ENCODE results near the gene KRT71. TPM values are rescaled to one million over a fixed set of nuclear protein-coding genes. Genes with fewer than 3 reads are reported as not detected.

KRT71 gene
- total RNA-seq, 1 experiment from 2014 or later = not detected

DNA sequence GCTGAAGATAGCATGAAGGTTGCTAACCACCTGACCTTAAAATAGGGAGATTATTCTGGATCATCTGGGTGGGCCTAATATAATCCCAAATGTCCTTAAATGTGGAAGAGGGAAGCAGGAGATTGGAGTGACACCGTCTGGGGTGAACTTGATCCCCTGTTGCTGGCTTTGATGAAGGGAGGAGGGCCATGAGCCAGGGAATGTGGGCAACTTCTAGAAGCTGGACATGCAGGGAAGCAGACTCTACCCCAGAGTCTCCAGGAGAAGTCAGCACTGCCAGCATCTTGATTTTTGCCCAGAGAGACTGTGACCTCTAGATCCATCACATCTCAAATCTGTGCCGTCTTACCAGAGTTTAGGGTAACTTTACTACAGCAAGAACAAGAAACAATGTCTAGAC lies 23.5 kb downstream of the KRT71 start:
- no peaks in the 10 kb centered on the region for H3K4me1 ChIP-seq (ENCODE audit: control insufficient read depth, insufficient read depth, low read length)
- DNase-seq (ENCODE audit: low read depth, low spot score) (no peak), ATAC-seq (no peak)
- intact Hi-C loops (cut with micrococcal nuclease; ENCODE audit: unreplicated experiment) (no loop called here), in situ Hi-C loops (cut with HindIII; ENCODE audit: low pct_unique_long_range_greater_than_20kb, low sequenced_read_pairs) (no loop called here)
- no peaks in the 10 kb centered on the region for H3K36me3 ChIP-seq (ENCODE audit: control insufficient read depth, insufficient read depth, low read length)
- TF ChIP-seq SIN3A (IDR thresholded peaks at IDR 0.05; ENCODE audit: borderline replicate concordance, insufficient read depth, low read depth, low read length) = no peak
- TF ChIP-seq, protein P1, sequence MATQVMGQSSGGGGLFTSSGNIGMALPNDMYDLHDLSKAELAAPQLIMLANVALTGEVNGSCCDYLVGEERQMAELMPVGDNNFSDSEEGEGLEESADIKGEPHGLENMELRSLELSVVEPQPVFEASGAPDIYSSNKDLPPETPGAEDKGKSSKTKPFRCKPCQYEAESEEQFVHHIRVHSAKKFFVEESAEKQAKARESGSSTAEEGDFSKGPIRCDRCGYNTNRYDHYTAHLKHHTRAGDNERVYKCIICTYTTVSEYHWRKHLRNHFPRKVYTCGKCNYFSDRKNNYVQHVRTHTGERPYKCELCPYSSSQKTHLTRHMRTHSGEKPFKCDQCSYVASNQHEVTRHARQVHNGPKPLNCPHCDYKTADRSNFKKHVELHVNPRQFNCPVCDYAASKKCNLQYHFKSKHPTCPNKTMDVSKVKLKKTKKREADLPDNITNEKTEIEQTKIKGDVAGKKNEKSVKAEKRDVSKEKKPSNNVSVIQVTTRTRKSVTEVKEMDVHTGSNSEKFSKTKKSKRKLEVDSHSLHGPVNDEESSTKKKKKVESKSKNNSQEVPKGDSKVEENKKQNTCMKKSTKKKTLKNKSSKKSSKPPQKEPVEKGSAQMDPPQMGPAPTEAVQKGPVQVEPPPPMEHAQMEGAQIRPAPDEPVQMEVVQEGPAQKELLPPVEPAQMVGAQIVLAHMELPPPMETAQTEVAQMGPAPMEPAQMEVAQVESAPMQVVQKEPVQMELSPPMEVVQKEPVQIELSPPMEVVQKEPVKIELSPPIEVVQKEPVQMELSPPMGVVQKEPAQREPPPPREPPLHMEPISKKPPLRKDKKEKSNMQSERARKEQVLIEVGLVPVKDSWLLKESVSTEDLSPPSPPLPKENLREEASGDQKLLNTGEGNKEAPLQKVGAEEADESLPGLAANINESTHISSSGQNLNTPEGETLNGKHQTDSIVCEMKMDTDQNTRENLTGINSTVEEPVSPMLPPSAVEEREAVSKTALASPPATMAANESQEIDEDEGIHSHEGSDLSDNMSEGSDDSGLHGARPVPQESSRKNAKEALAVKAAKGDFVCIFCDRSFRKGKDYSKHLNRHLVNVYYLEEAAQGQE (IDR thresholded peaks at IDR 0.05; ENCODE audit: insufficient read depth in 1 of 2, low read depth in 2 of 2, low read length in 1 of 2) = no peak
- TF ChIP-seq TCF7L2 (IDR thresholded peaks at IDR 0.05; ENCODE audit: low read depth, low read length) = no peak
- TF ChIP-seq POLR2AphosphoS5 (IDR thresholded peaks at IDR 0.05; ENCODE audit: low read depth, low read length) = no peak
- TF ChIP-seq, protein P2, sequence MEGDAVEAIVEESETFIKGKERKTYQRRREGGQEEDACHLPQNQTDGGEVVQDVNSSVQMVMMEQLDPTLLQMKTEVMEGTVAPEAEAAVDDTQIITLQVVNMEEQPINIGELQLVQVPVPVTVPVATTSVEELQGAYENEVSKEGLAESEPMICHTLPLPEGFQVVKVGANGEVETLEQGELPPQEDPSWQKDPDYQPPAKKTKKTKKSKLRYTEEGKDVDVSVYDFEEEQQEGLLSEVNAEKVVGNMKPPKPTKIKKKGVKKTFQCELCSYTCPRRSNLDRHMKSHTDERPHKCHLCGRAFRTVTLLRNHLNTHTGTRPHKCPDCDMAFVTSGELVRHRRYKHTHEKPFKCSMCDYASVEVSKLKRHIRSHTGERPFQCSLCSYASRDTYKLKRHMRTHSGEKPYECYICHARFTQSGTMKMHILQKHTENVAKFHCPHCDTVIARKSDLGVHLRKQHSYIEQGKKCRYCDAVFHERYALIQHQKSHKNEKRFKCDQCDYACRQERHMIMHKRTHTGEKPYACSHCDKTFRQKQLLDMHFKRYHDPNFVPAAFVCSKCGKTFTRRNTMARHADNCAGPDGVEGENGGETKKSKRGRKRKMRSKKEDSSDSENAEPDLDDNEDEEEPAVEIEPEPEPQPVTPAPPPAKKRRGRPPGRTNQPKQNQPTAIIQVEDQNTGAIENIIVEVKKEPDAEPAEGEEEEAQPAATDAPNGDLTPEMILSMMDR (IDR thresholded peaks at IDR 0.05) = no peak
- no peak overlapping the region for H3K27ac ChIP-seq (ENCODE audit: low read length)
- CTCF ChIA-PET = no interaction called here
- BruUV-seq (replicated peaks) = no TSS peak
- H3K4me3 ChIP-seq (ENCODE audit: low read depth in 2 of 2, low read length in 2 of 2) = no peak overlapping the region
- H3K9me3 ChIP-seq (ENCODE audit: control insufficient read depth, insufficient read depth, low read depth, low read length) = no peaks in the 10 kb centered on the region
- no peaks in the 10 kb centered on the region for H3K27me3 ChIP-seq (ENCODE audit: control insufficient read depth, insufficient read depth, low read length)
- POLR2A ChIA-PET = no interaction called here

DNA sequence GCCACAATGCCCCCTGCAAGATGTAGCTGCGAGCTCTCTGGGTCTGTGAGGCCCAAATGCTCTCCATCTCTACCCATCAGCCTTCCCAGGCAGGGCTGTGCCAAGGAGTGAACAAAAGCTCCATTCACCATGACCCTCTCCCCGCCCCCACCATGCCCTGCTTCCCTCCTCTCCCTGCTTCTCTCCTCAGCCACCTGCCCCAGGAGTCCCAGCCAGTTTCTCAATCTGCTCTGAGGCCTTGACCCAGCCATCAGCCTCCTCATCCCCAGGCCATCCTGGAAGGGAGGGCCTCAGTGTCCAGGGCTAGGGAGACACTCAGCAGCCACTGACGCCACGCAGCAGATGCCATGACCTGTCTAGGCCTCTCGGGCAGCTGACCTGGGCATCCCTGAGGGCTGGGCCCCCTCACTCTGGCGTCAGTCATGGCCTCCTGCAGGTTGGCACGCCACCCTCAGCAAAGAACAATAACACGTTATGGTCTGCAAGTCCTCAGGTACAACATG lies 24.3 kb downstream of the KRT71 start:
- TF ChIP-seq, protein P1 (IDR thresholded peaks at IDR 0.05; ENCODE audit: insufficient read depth in 1 of 2, low read depth in 2 of 2, low read length in 1 of 2) = no peak
- TF ChIP-seq, protein P2 (IDR thresholded peaks at IDR 0.05) = no peak
- no peak for TF ChIP-seq TCF7L2 (IDR thresholded peaks at IDR 0.05; ENCODE audit: low read depth, low read length)
- no peak for TF ChIP-seq POLR2AphosphoS5 (IDR thresholded peaks at IDR 0.05; ENCODE audit: low read depth, low read length)
- no peak for TF ChIP-seq SIN3A (IDR thresholded peaks at IDR 0.05; ENCODE audit: borderline replicate concordance, insufficient read depth, low read depth, low read length)
- intact Hi-C loops (cut with micrococcal nuclease; ENCODE audit: unreplicated experiment) (no loop called here), in situ Hi-C loops (cut with HindIII; ENCODE audit: low pct_unique_long_range_greater_than_20kb, low sequenced_read_pairs) (no loop called here)
- ChIA-PET POLR2A (no interaction called here), CTCF (no interaction called here)
- H3K9me3 ChIP-seq (ENCODE audit: control insufficient read depth, insufficient read depth, low read depth, low read length) = no peaks in the 10 kb centered on the region
- no TSS peak for BruUV-seq (replicated peaks)
- no peak for ATAC-seq
- no peaks in the 10 kb centered on the region for H3K4me1 ChIP-seq (ENCODE audit: control insufficient read depth, insufficient read depth, low read length)
- no peak overlapping the region for H3K4me3 ChIP-seq (ENCODE audit: low read depth in 2 of 2, low read length in 2 of 2)
- H3K36me3 ChIP-seq (ENCODE audit: control insufficient read depth, insufficient read depth, low read length) = no peaks in the 10 kb centered on the region
- H3K27me3 ChIP-seq (ENCODE audit: control insufficient read depth, insufficient read depth, low read length) = no peaks in the 10 kb centered on the region
- H3K27ac ChIP-seq (ENCODE audit: low read length) = no peak overlapping the region
- DNase-seq (ENCODE audit: low read depth, low spot score) = no peak

Measured in Panc1 (cell line).